ENCODE measurements around the gene HADHB. TPM values are rescaled to one million over a fixed set of nuclear protein-coding genes. Genes with fewer than 3 reads are reported as not detected.

Gene HADHB
- total RNA-seq, 2 experiments from 2014 or later: 58.8 TPM

GRCh38 chr2:26298286-26298637 lies 53.5 kb downstream of the HADHB start:
- ChIA-PET CTCF (interaction anchor here (1.6 kb wide), 1 partner anchor 55 kb away, joined by 3 read pairs; no protein-coding TSS in a partner anchor), POLR2A (interaction anchor here (0.9 to 2.2 kb wide), 3 partner anchors 31 to 92 kb away, joined by 3 to 9 read pairs (median 3); partner anchors contain the start of genes HADHA and HADHB)
- ATAC-seq: no peak
- H3K27me3 Mint-ChIP-seq: no peaks in the 10 kb centered on the region
- no peaks in the 10 kb centered on the region for H3K9me3 Mint-ChIP-seq
- TF ChIP-seq CTCF (IDR thresholded peaks at IDR 0.05): no peak
- intact Hi-C loops (cut with micrococcal nuclease): no loop called here
- H3K4me1 Mint-ChIP-seq (ENCODE audit: low read depth): no peaks in the 10 kb centered on the region
- H3K27ac Mint-ChIP-seq: no peak overlapping the region
- DNase-seq: no peak
- H3K36me3 Mint-ChIP-seq (ENCODE audit: low read depth): no peaks in the 10 kb centered on the region
- no peak overlapping the region for H3K4me3 Mint-ChIP-seq

GRCh38 chr2:26298638-26299393 lies 54.1 kb downstream of the HADHB start:
- no peaks in the 10 kb centered on the region for H3K4me1 Mint-ChIP-seq (ENCODE audit: low read depth)
- no peaks in the 10 kb centered on the region for H3K27me3 Mint-ChIP-seq
- H3K4me3 Mint-ChIP-seq: no peak overlapping the region
- DNase-seq (peak; percentile 52), ATAC-seq (peak; percentile 68)
- ChIA-PET CTCF (interaction anchor here (1.2 to 1.6 kb wide), 3 partner anchors 17 to 279 kb away, joined by 3 to 5 read pairs (median 3); no protein-coding TSS in a partner anchor), POLR2A (interaction anchor here (0.9 to 2.2 kb wide), 3 partner anchors 32 to 93 kb away, joined by 3 to 9 read pairs (median 3); partner anchors contain the start of genes HADHA and HADHB)
- intact Hi-C loops (cut with micrococcal nuclease): no loop called here
- H3K36me3 Mint-ChIP-seq (ENCODE audit: low read depth): no peaks in the 10 kb centered on the region
- H3K9me3 Mint-ChIP-seq: no peaks in the 10 kb centered on the region
- no peak overlapping the region for H3K27ac Mint-ChIP-seq
- no peak for TF ChIP-seq CTCF (IDR thresholded peaks at IDR 0.05)

- ChIA-PET POLR2A (interaction anchor here (0.6 to 2.2 kb wide), 4 partner anchors 10 to 56 kb away, joined by 3 to 9 read pairs (median 3); partner anchors contain the start of genes HADHA and HADHB), CTCF (interaction anchor here (1.2 to 1.6 kb wide), 4 partner anchors 16 to 278 kb away, joined by 3 to 5 read pairs (median 3); no protein-coding TSS in a partner anchor)
- Mint-ChIP-seq H3K27me3 (no peaks in the 10 kb centered on the region), H3K36me3 (ENCODE audit: low read depth) (no peaks in the 10 kb centered on the region), H3K9me3 (no peaks in the 10 kb centered on the region), H3K4me3 (no peak overlapping the region), H3K27ac (no peak overlapping the region), H3K4me1 (ENCODE audit: low read depth) (no peaks in the 10 kb centered on the region)
- DNase-seq (peak; percentile 35), ATAC-seq (peak; percentile 53)
- no peak for TF ChIP-seq CTCF (IDR thresholded peaks at IDR 0.05)
- intact Hi-C loops (cut with micrococcal nuclease): no loop called here
These were observed 54.8 kb downstream of the HADHB start for GRCh38 chr2:26299471-26300101.

- peak; percentile 34 for DNase-seq
- Mint-ChIP-seq H3K36me3 (ENCODE audit: low read depth) (no peaks in the 10 kb centered on the region), H3K4me3 (no peak overlapping the region), H3K9me3 (no peaks in the 10 kb centered on the region), H3K4me1 (ENCODE audit: low read depth) (no peaks in the 10 kb centered on the region), H3K27ac (no peak overlapping the region), H3K27me3 (no peaks in the 10 kb centered on the region)
- intact Hi-C loops (cut with micrococcal nuclease): no loop called here
- ChIA-PET CTCF (interaction anchor here (1.2 to 1.5 kb wide), 3 partner anchors 15 to 278 kb away, joined by 3 to 5 read pairs (median 3); no protein-coding TSS in a partner anchor), POLR2A (interaction anchor here (0.6 to 2.2 kb wide), 5 partner anchors 16 to 63 kb away, joined by 3 to 9 read pairs (median 3); partner anchors contain the start of genes HADHA and HADHB)
- ATAC-seq: peak; percentile 34
- TF ChIP-seq CTCF (IDR thresholded peaks at IDR 0.05): no peak
These were observed 55.6 kb downstream of the HADHB start for GRCh38 chr2:26300234-26300925.

Measured in activated CD8-positive, alpha-beta T cell treated with anti-CD3 and anti-CD28 coated beads for 36 hours (primary cell).